Liver (tissue), 9 donors: Measurements from ENCODE around the gene OSBP2. TPM values are rescaled to one million over a fixed set of nuclear protein-coding genes. Genes with fewer than 3 reads are reported as not detected.

Source experiments
- DNase-seq: peaks from one replicate; pipeline ENCODE4 v3.0.0-alpha.2; 2017; ENCODE audit warnings: low spot score
- H3K27ac ChIP-seq, 2 donors: one replicate each; pipeline ENCODE4 v1.7.0; 2013; ENCODE audit warnings: inconsistent platforms in 2 of 2, low read length in 2 of 2, control low read depth in 1 of 2, low read depth in 1 of 2, mild to moderate bottlenecking in 1 of 2
- H3K27me3 ChIP-seq, 4 donors: one replicate each; pipeline versions ENCODE4 v1.6.1 to v1.7.0; 2013; ENCODE audit warnings: low read length in 3 of 4, inconsistent platforms in 1 of 4, mild to moderate bottlenecking in 1 of 4, moderate library complexity in 1 of 4; ENCODE audit not compliant: control insufficient read depth in 4 of 4, insufficient read depth in 4 of 4
- H3K36me3 ChIP-seq, 4 donors: one replicate each; pipeline versions ENCODE4 v1.6.1 to v1.7.0; 2013; ENCODE audit warnings: low read length in 3 of 4, mild to moderate bottlenecking in 3 of 4, low read depth in 1 of 4, moderate library complexity in 1 of 4; ENCODE audit not compliant: control insufficient read depth in 4 of 4, insufficient read depth in 3 of 4
- H3K4me1 ChIP-seq, 4 donors: one replicate each; pipeline versions ENCODE4 v1.6.1 to v1.7.0; 2013; ENCODE audit warnings: low read length in 3 of 4, mild to moderate bottlenecking in 3 of 4, moderate library complexity in 1 of 4; ENCODE audit not compliant: control insufficient read depth in 4 of 4, insufficient read depth in 4 of 4
- H3K4me3 ChIP-seq, 3 donors: one replicate each; pipeline versions ENCODE4 v1.6.1 to v1.7.0; 2013; ENCODE audit warnings: low read length in 3 of 3, control low read depth in 1 of 3, low read depth in 1 of 3, mild to moderate bottlenecking in 1 of 3
- H3K9ac ChIP-seq, 2 donors: one replicate each; pipeline ENCODE4 v1.7.0; 2013; ENCODE audit warnings: low read length in 2 of 2, mild to moderate bottlenecking in 2 of 2, moderate library complexity in 2 of 2, control low read depth in 1 of 2, low read depth in 1 of 2
- H3K9me3 ChIP-seq, 4 donors: one replicate each; pipeline versions ENCODE4 v1.6.1 to v1.7.0; 2013; ENCODE audit warnings: low read length in 3 of 4; ENCODE audit not compliant: control insufficient read depth in 4 of 4
- ATF3 ChIP-seq: IDR thresholded peaks from 2 replicates; pipeline ENCODE4 v1.6.1; 2016; ENCODE audit warnings: antibody characterized with exemption
- EGR1 ChIP-seq, 2 donors: IDR thresholded peaks; 2 replicates each; pipeline ENCODE4 v1.6.1; 2016 to 2018; ENCODE audit warnings: antibody characterized with exemption in 2 of 2, low read depth in 2 of 2
- FOXA2 ChIP-seq: IDR thresholded peaks from 2 replicates; pipeline ENCODE4 v1.6.1; 2016; ENCODE audit warnings: antibody characterized with exemption
- GABPA ChIP-seq, 2 donors: IDR thresholded peaks in 1 of 2; conservative IDR thresholded peaks in 1 of 2; 2 replicates each; pipeline ENCODE4 v1.6.1; 2016; ENCODE audit warnings: antibody characterized with exemption in 2 of 2, mild to moderate bottlenecking in 1 of 2, moderate library complexity in 1 of 2
- HNF4A ChIP-seq, 2 donors: conservative IDR thresholded peaks; 2 replicates each; pipeline ENCODE4 v1.6.1; 2016; ENCODE audit warnings: antibody characterized with exemption in 2 of 2, mild to moderate bottlenecking in 2 of 2
- HNF4G ChIP-seq: IDR thresholded peaks from 2 replicates; pipeline ENCODE4 v1.6.1; 2016; ENCODE audit warnings: antibody characterized with exemption
- JUND ChIP-seq, 2 donors: IDR thresholded peaks; 2 replicates each; pipeline ENCODE4 v1.6.1; 2016; ENCODE audit warnings: antibody characterized with exemption in 2 of 2
- NR2F2 ChIP-seq: IDR thresholded peaks from 2 replicates; pipeline ENCODE4 v1.6.1; 2016; ENCODE audit warnings: antibody characterized with exemption
- RAD21 ChIP-seq, 2 donors: IDR thresholded peaks; 2 replicates each; pipeline ENCODE4 v1.6.1; 2016; ENCODE audit warnings: antibody characterized with exemption in 2 of 2, mild to moderate bottlenecking in 2 of 2
- REST ChIP-seq: IDR thresholded peaks from 2 replicates; pipeline ENCODE4 v1.6.1; 2016; ENCODE audit warnings: antibody characterized with exemption, mild to moderate bottlenecking
- RXRA ChIP-seq, 2 donors: IDR thresholded peaks; 2 replicates each; pipeline ENCODE4 v1.6.1; 2017 to 2018; ENCODE audit warnings: antibody characterized with exemption in 2 of 2, mild to moderate bottlenecking in 1 of 2
- SP1 ChIP-seq: IDR thresholded peaks from 2 replicates; pipeline ENCODE4 v1.6.1; 2018; ENCODE audit warnings: antibody characterized with exemption, mild to moderate bottlenecking
- TAF1 ChIP-seq: conservative IDR thresholded peaks from 2 replicates; pipeline ENCODE4 v1.6.1; 2016; ENCODE audit warnings: antibody characterized with exemption, mild to moderate bottlenecking
- YY1 ChIP-seq: IDR thresholded peaks from 2 replicates; pipeline ENCODE4 v1.6.1; 2016; ENCODE audit warnings: antibody characterized with exemption, mild to moderate bottlenecking
- WGBS: extraction: QIAGEN DNeasy Blood & Tissue Kit; methylation state at CpG from one replicate; pipeline ENCODE4 v1.1.7; 2013; 5-methylcytosine and 5-hydroxymethylcytosine counted together
- polyA plus RNA-seq, 2 donors: library from polyadenylated mRNA; stranded (reverse) in 1 of 2; unstranded in 1 of 2; fragments of 200-250 nt in 1 of 2; fragments of >200 nt in 1 of 2; fragmentation: Nextera tagmentation in 1 of 2; extraction: Ambion mirVana in 1 of 2; gene quantifications; one replicate each; pipeline versions ENCODE4 v1.2.1 to v1.2.3, GENCODE V29; 2013 to 2015
- total RNA-seq, 2 donors: library from RNA; depleted of rRNA; stranded (reverse); fragments of >200 nt; gene quantifications; one replicate each; pipeline ENCODE4 v1.2.3, GENCODE V29; 2014
- donor health status: healthy.
- donor health status: healthy.
- donor health status: healthy.
- donor health status: healthy.
- donor health status: healthy.

The OSBP2 gene
- total and polyA plus RNA-seq, 4 donors: 0.43 to 192 (median 0.86) TPM

- no peaks in the 10 kb centered on the region for H3K27me3 ChIP-seq
- H3K9me3 ChIP-seq: peaks cover 0 to 1% (median 0%) of the 10 kb centered on the region in 4 donors
- H3K4me3 ChIP-seq: no peak overlapping the region
- WGBS: 95% methylated on average over 6 of the region's 6 CpGs
- no peak overlapping the region for H3K27ac ChIP-seq
- H3K36me3 ChIP-seq: no peaks in the 10 kb centered on the region
- DNase-seq: no peak
- H3K4me1 ChIP-seq: no peaks in the 10 kb centered on the region
- no peak overlapping the region for H3K9ac ChIP-seq
- TF ChIP-seq RAD21 (IDR thresholded peaks at IDR 0.05) (no peak), SP1 (no peak), HNF4A (conservative IDR thresholded peaks at IDR 0.05) (no peak), TAF1 (no peak), FOXA2 (no peak), YY1 (no peak), JUND (IDR thresholded peaks at IDR 0.05) (no peak), NR2F2 (no peak), GABPA (IDR thresholded peaks at IDR 0.05 in 1 of 2, conservative IDR thresholded peaks at IDR 0.05 in 1 of 2) (no peak), ATF3 (no peak), HNF4G (no peak), RXRA (IDR thresholded peaks at IDR 0.05) (no peak)
Measured at GRCh38 chr22:30832407-30832987, 137.8 kb downstream of the OSBP2 start.

GRCh38 chr22:30833322-30833721, 138.6 kb downstream of the OSBP2 start:
- H3K4me1 ChIP-seq: no peaks in the 10 kb centered on the region
- H3K27ac ChIP-seq: no peak overlapping the region
- H3K27me3 ChIP-seq: no peaks in the 10 kb centered on the region
- H3K36me3 ChIP-seq: peaks cover 0 to 2% (median 0%) of the 10 kb centered on the region in 4 donors
- no peak for DNase-seq
- no peak overlapping the region for H3K9ac ChIP-seq
- WGBS: 82% methylated on average over 2 of the region's 2 CpGs
- H3K9me3 ChIP-seq: peaks cover 0 to 8% (median under 1%) of the 10 kb centered on the region in 4 donors
- H3K4me3 ChIP-seq: no peak overlapping the region
- TF ChIP-seq ATF3 (no peak), GABPA (IDR thresholded peaks at IDR 0.05 in 1 of 2, conservative IDR thresholded peaks at IDR 0.05 in 1 of 2) (no peak), RXRA (IDR thresholded peaks at IDR 0.05) (no peak), NR2F2 (no peak), FOXA2 (no peak), REST (no peak), EGR1 (IDR thresholded peaks at IDR 0.05; ENCODE audit: low read depth in 2 of 2) (no peak), HNF4A (conservative IDR thresholded peaks at IDR 0.05) (no peak), HNF4G (no peak), RAD21 (IDR thresholded peaks at IDR 0.05) (no peak)

- Histone ChIP-seq H3K9me3 (peaks cover 0 to 8% (median 1%) of the 10 kb centered on the region in 4 donors), H3K36me3 (peaks cover 0 to 2% (median 0%) of the 10 kb centered on the region in 4 donors), H3K4me1 (no peaks in the 10 kb centered on the region), H3K4me3 (no peak overlapping the region), H3K27ac (no peak overlapping the region), H3K9ac (no peak overlapping the region), H3K27me3 (no peaks in the 10 kb centered on the region)
- 68% methylated on average over 6 of the region's 6 CpGs for WGBS
- no peak for DNase-seq
- no peak for TF ChIP-seq SP1
- TF ChIP-seq YY1: no peak
Measured at GRCh38 chr22:30837531-30837930, 142.9 kb downstream of the OSBP2 start.
